Stomach smooth muscle (tissue), 2 donors: Measurements from ENCODE around the gene MYL5.

ENCODE experiments used
- H3K27ac ChIP-seq: one replicate; pipeline ENCODE4 v1.7.0; 2013; ENCODE audit warnings: mild to moderate bottlenecking, low read length, inconsistent platforms
- H3K27me3 ChIP-seq, 2 donors: one replicate each; pipeline ENCODE4 v1.7.0; 2013; ENCODE audit warnings: low read length in 2 of 2; ENCODE audit not compliant: insufficient read depth in 2 of 2, control insufficient read depth in 1 of 2
- H3K36me3 ChIP-seq, 2 donors: one replicate each; pipeline ENCODE4 v1.7.0; 2013; ENCODE audit warnings: low read length in 2 of 2; ENCODE audit not compliant: control insufficient read depth in 2 of 2, insufficient read depth in 2 of 2
- H3K4me1 ChIP-seq: one replicate; pipeline ENCODE4 v1.7.0; 2013; ENCODE audit warnings: low read length; ENCODE audit not compliant: control insufficient read depth, insufficient read depth
- H3K4me3 ChIP-seq, 2 donors: one replicate each; pipeline ENCODE4 v1.7.0; 2013; ENCODE audit warnings: low read length in 2 of 2
- H3K9ac ChIP-seq, 2 donors: one replicate each; pipeline ENCODE4 v1.7.0; 2013; ENCODE audit warnings: low read length in 2 of 2, mild to moderate bottlenecking in 1 of 2
- H3K9me3 ChIP-seq, 2 donors: one replicate each; pipeline ENCODE4 v1.7.0; 2013; ENCODE audit warnings: low read length in 2 of 2; ENCODE audit not compliant: control insufficient read depth in 2 of 2
- donor health status: healthy.
- donor health status: Pancreatic carcinoma.

The MYL5 gene

GRCh38 chr4:674172-675035, at the start of gene MYL5, which contains the start of gene ATP5ME:
Gene MYL5, plus strand, starts transcription at chr4:674542. Its CDS starts 3,485 bp downstream, at chr4:678027.
Gene ATP5ME, minus strand, starts transcription at chr4:674276. Its CDS starts 29 bp downstream, at chr4:674247.
- H3K4me1 ChIP-seq = peaks cover 20% of the 10 kb centered on the region
- H3K9ac ChIP-seq = peak within 1 kb of the TSS; percentile 95 to 97
- peak within 1 kb of the TSS; percentile 81 to 93 for H3K4me3 ChIP-seq

GRCh38 chr4:624705-625590, 49.4 kb upstream of the MYL5 start, which contains the start of gene PDE6B:
Gene PDE6B, plus strand, starts transcription at chr4:625573. Its CDS starts 54 bp downstream, at chr4:625627.
- no peaks in the 10 kb centered on the region for H3K9me3 ChIP-seq
- no peaks in the 10 kb centered on the region for H3K36me3 ChIP-seq
- H3K27me3 ChIP-seq = peaks cover 2 to 3% of the 10 kb centered on the region in 2 donors
- no peak within 1 kb of the TSS for H3K9ac ChIP-seq
- H3K4me1 ChIP-seq = no peaks in the 10 kb centered on the region
- no peak within 1 kb of the TSS for H3K27ac ChIP-seq
- no peak within 1 kb of the TSS for H3K4me3 ChIP-seq

More at GRCh38 chr4:674172-675035, at the start of gene MYL5, which contains the start of gene ATP5ME:
- Histone ChIP-seq H3K27me3 (peaks cover 5 to 8% of the 10 kb centered on the region in 2 donors), H3K9me3 (no peaks in the 10 kb centered on the region), H3K36me3 (peaks cover 14 to 20% of the 10 kb centered on the region in 2 donors), H3K27ac (peak within 1 kb of the TSS; percentile 78)

- Histone ChIP-seq H3K4me3 (no peak overlapping the region), H3K4me1 (no peaks in the 10 kb centered on the region), H3K9me3 (no peaks in the 10 kb centered on the region), H3K36me3 (no peaks in the 10 kb centered on the region), H3K27ac (no peak overlapping the region), H3K9ac (no peak overlapping the region), H3K27me3 (peaks cover 2 to 3% of the 10 kb centered on the region in 2 donors)
Observed at GRCh38 chr4:625631-626161, 48.6 kb upstream of the MYL5 start.

- no peaks in the 10 kb centered on the region for H3K4me1 ChIP-seq
- H3K27ac ChIP-seq = no peak overlapping the region
- H3K27me3 ChIP-seq = peaks cover 2 to 3% of the 10 kb centered on the region in 2 donors
- peaks cover 0 to under 1% of the 10 kb centered on the region in 2 donors for H3K9me3 ChIP-seq
- H3K4me3 ChIP-seq = no peak overlapping the region
- no peak overlapping the region for H3K9ac ChIP-seq
- no peaks in the 10 kb centered on the region for H3K36me3 ChIP-seq
Observed at GRCh38 chr4:626201-627091, 47.9 kb upstream of the MYL5 start.

GRCh38 chr4:627347-628125, 46.8 kb upstream of the MYL5 start:
- Histone ChIP-seq H3K36me3 (no peaks in the 10 kb centered on the region), H3K4me3 (no peak overlapping the region), H3K27me3 (peaks cover 2 to 3% of the 10 kb centered on the region in 2 donors), H3K4me1 (no peaks in the 10 kb centered on the region), H3K9ac (no peak overlapping the region), H3K9me3 (peaks cover 0 to 11% of the 10 kb centered on the region in 2 donors), H3K27ac (no peak overlapping the region)

- H3K27me3 ChIP-seq = peaks cover 2 to 3% of the 10 kb centered on the region in 2 donors
- H3K4me3 ChIP-seq = no peak overlapping the region
- H3K4me1 ChIP-seq = no peaks in the 10 kb centered on the region
- peaks cover 0 to 12% of the 10 kb centered on the region in 2 donors for H3K9me3 ChIP-seq
- H3K9ac ChIP-seq = no peak overlapping the region
- H3K27ac ChIP-seq = no peak overlapping the region
- no peaks in the 10 kb centered on the region for H3K36me3 ChIP-seq
Observed at GRCh38 chr4:628311-628741, 46.0 kb upstream of the MYL5 start.

- no peaks in the 10 kb centered on the region for H3K4me1 ChIP-seq
- no peak overlapping the region for H3K4me3 ChIP-seq
- peaks cover 2 to 3% of the 10 kb centered on the region in 2 donors for H3K27me3 ChIP-seq
- no peaks in the 10 kb centered on the region for H3K36me3 ChIP-seq
- no peak overlapping the region for H3K27ac ChIP-seq
- peaks cover 0 to 12% of the 10 kb centered on the region in 2 donors for H3K9me3 ChIP-seq
- no peak overlapping the region for H3K9ac ChIP-seq
Observed at GRCh38 chr4:628821-629635, 45.3 kb upstream of the MYL5 start.

- Histone ChIP-seq H3K9me3 (peaks cover 0 to 12% of the 10 kb centered on the region in 2 donors), H3K36me3 (no peaks in the 10 kb centered on the region), H3K4me1 (no peaks in the 10 kb centered on the region), H3K9ac (no peak overlapping the region), H3K27ac (no peak overlapping the region), H3K4me3 (no peak overlapping the region), H3K27me3 (peaks cover 2 to 3% of the 10 kb centered on the region in 2 donors)
Observed at GRCh38 chr4:629636-629914, 44.8 kb upstream of the MYL5 start.
